Frontal cortex (tissue), 4 donors: ENCODE measurements around the gene GSTM2. TPM values are rescaled to one million over a fixed set of nuclear protein-coding genes. Genes with fewer than 3 reads are reported as not detected.
"Not testable (repeated sequence)": the region's sequence is repeated elsewhere in the genome, so short reads cannot be mapped to it uniquely, and the experiment has no call there.

Experiments used
- DNase-seq, 2 donors: peaks; one replicate each; pipeline ENCODE4 v3.0.0; 2012; ENCODE audit warnings: low spot score in 2 of 2
- FAIRE-seq: peaks from 2 replicates; lab custom pipeline; 2012; peaks lifted over from hg19 to GRCh38; lab: Jason Lieb, UNC
- total RNA-seq: library from RNA; depleted of rRNA; stranded (reverse); fragments of >200 nt; gene quantifications from one replicate; pipeline ENCODE4 v1.2.3, GENCODE V29; 2014
- donor health status: control.
- donor health status: control.
- donor health status: control.

The GSTM2 gene
- total RNA-seq, 1 donor from 2014 or later, result 18.8 TPM

DNA sequence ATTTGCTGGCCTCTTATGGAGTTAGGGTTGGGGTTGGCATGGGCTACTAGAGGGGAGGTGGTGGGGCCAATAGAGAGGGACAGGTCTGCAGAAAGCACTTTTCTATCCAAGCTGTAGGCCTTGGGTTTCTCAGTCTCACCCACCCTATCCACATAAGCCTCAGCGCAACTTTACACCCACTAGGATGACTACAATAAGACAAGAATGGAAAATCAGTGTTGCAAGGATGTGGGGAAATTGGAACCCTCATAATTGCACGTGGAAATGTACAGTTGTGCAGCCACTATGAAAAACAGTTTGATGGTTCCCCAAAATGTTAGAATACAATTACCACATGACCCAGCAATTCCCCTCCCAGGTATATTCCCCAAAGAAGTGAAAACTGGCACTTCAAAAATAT, 26.0 kb upstream of the GSTM2 start:
- FAIRE-seq (no peak), DNase-seq (no peak)

DNA sequence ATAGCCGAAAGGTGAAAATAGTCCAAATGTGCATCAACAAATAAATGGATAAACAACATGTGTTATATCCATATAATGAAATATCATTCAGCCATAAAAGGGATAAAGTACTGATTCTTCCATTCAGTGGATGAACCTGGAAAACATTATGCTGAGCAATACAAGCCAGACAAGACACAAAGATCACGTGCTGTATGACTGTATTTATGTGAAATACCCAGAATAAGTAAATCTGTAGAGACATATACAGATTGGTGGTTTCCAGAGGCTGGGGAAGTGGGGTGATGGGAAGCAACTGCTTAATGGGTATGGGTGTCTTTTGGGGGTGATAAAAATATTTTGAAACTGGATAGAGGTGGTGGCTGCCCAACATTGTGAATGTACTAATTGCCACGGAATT, 25.2 kb upstream of the GSTM2 start:
- no peak for DNase-seq
- no peak for FAIRE-seq

DNA sequence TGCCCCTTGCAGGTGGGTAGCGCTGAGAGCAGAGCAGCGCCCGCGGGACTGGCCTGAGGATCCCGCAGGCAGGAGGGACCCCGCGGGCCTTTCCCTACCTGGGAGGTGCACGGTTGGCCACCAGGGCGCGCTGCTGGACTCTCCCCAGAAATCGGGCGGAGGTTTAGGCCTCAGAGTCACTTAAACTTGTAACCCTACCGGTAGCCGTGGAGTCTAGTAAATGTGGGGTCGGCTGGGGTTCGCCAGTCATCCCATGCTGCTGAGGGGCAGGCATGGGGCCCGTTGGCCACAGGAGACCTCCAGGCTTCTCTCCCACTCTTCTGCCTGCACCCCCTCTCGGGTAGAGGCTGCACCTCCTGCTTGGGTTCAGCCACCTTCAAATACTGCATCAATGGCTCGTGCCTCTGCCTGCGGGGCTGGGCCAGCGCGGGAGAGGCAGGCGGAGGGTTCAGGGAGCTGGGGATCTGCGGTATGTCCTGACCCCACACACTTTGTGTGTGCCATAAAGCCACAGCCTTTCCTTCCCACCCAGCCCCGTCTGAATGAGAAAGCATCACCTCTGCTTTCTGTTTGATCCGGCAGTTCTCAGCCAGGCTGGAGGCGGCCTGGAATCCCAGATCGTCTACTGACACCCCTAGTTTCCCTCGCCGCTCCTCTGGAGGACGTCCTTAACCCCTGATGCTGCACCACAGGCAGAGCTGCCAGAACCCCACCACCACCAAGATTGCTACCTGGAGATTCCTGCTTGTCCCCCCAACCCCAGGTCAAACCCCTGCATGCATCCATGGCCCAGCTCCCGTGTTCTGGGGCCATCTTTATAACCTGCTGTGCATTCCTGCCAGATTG, 24.2 kb upstream of the GSTM2 start:
- FAIRE-seq, result no peak
- peak in 1 of 2 donors; percentile 28 for DNase-seq

DNA sequence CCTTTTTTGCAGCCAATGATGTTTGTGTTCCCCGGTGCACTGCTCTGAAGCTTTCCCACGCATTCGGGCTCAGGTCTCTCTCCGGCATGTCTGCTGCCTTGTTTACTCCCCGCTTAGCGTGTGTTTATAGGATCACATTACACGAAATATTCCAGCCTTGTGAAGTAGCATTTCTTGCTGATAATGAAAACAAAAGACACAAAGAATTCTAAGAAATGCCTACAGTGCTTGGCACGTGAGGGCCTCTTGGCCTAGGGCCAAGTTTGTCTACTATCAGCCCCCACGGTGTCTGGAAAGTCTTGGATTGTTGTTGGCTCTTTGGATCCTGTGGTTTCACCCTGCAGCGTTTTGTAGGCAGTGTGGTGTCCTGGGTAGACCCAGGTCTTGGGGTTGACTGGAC, 23.2 kb upstream of the GSTM2 start:
- FAIRE-seq (no peak), DNase-seq (no peak)

DNA sequence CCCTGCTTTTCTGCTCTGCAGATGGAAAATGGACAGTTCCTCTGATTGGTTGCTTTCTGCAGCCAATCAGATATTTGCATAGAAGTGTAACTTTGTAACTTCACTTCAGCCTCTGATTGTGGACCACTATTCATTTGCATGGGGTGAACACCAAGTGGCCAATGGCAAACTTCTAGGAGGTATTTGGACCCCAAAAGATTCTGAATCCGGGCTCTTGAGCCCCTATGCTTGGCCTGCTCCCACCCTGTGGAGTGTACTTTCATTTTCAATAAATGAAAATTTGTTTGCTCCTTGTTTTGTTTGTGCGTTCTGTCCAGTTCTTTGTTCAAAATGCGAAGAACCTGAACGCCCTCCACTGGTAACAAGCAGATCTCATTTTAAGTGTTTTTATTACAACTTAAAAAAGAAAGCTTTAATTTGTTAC, 18.4 kb upstream of the GSTM2 start:
- FAIRE-seq (no peak), DNase-seq (no peak)

DNA sequence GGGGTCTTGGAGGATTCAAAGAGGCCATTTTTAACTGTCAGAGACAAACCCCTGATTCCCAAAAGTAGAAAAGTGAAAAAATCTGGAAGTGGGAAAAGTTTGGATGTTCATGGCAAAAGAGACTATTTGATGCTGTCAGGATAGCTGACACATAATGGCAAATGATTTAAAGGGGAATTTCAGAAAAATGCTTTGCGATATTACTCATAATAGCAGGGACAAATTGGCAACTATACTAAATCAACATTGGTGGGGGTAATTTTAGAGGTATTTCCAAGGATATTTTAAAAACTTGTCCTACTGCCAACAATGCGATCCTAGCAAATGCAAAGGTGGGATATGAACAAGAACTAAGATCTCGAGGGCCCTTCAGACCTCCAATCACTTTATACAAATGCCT, 17.2 kb upstream of the GSTM2 start:
- FAIRE-seq (no peak), DNase-seq (no peak)

DNA sequence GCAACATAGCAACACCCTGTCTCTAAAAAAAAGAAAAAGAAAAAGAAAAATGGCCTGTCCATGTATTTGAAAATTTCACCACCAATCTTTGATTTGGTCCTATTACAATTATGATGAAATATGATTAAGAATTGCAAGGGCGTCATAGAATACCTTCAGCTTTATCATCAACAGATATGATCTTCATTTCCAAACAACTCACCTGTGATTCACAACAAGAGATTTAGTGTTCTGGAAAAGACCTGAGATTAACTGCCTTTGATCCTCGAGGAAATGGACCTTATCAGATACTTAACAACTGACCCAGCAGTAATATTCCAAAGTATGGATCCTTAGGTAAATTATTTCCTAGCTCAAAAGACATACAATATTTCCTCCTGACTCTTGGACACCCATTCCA, 15.5 kb upstream of the GSTM2 start:
- FAIRE-seq, result no peak
- DNase-seq, result no peak

DNA sequence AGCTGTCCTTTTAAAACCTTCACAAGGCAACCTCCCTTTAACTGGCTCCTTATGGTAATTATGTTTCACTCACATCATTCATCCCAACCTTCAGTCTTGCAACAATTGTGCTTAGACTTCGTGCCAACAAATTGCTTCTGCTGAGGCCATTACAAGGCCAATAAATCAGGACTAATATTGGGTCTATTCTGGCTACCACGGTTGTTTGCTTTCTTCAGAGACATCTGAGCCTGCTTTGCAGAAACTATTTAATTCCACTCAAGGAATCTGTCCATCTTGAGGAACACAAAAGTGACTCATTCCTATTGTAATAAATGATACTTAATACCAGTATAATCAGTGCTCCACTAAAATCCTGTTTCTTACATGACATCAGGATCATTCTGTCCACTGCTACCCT, 14.6 kb upstream of the GSTM2 start:
- FAIRE-seq, result no peak
- DNase-seq, result no peak

DNA sequence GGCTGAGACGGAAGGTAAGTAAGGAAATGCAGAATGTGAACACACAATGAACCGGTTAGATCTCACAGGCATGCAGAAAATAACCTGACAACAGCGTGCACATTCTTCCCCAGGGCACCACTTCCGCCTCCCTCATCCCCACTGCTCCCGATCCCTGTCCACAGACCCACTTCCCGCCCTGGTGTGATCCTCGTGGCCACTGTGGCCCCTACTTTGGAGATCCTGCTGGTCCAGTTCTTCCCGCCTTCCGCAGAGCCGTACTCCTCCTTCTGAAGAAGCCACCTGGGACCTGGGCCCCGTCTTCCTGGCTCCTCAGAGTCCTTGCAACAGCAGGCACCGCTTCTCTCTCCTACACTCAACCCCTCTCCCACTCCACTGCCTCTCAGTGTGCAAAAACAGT, 13.3 kb upstream of the GSTM2 start:
- DNase-seq, result no peak
- no peak for FAIRE-seq

DNA sequence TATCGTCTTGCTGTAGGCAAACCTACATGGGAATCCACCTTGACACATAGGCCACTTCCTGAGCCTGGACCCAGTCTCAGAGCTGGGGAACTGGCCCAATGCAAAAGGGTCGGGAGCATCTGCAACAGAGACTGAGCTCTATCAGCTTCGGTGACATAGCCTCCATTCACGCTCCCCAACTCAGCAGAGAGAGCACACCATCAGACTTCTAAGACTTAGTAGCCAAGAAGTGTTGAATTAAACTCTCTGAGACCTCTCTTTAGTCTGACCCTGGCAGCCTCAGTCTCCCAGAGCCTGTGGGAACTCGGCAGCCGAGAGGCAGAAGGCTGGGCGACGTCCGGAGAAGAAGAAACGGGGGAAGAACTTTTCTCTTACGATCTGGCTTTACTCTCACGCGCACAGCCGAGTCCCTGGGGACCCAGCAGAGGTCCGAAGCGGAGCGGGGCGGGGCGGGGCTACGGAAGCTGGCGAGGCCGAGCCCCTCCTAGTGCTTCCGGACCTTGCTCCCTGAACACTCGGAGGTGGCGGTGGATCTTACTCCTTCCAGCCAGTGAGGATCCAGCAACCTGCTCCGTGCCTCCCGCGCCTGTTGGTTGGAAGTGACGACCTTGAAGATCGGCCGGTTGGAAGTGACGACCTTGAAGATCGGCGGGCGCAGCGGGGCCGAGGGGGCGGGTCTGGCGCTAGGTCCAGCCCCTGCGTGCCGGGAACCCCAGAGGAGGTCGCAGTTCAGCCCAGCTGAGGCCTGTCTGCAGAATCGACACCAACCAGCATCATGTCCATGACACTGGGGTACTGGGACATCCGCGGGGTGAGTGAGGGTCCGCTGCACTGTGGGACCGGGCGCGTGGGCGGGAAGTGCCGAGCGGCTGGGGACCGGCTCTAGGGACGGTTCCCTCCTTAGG, 12.0 kb upstream of the GSTM2 start, which contains the start of gene GSTM4:
Gene GSTM4, plus strand, starts transcription at position 485 of the 905 bp plus-strand sequence. Its CDS starts 291 bp downstream, at position 776.
- FAIRE-seq (no peak), DNase-seq (peak; percentile 67 to 81)

DNA sequence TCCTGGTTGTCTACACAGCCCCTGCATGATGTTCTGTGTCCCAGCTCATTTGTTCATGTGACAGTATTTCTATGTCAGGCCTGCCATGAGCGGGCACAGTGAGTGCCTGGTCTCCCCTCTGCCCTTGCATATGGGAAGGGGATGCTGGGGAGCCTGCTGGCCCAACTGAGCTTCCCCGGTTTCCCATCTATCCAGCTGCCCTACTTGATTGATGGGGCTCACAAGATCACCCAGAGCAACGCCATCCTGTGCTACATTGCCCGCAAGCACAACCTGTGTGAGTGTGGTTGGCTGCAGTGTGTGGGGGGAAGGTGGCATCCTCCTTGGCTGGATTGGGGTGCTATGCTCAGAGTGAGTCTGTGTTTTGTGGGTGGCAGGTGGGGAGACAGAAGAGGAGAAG, 10.5 kb upstream of the GSTM2 start:
- no peak for DNase-seq
- no peak for FAIRE-seq

DNA sequence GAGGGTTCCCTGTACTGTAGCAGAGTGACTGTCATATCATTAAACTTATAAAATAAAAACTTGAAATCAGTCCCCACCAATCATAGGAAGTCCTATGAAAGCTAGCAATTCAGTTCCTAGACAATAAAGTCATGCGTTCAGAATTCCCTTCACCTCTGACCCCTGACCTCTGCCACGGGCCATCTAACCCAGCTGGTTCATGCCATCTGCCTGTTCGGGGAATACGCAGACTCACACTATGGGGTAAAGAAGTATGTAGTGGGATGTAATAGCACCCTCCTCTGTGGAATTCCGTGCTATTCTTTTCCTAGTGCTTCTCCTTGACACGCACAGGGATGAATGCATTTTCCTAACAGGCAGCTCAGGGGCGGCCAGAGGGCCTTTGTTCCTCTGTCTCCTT, 9.9 kb upstream of the GSTM2 start:
- FAIRE-seq, result no peak
- DNase-seq, result no peak

DNA sequence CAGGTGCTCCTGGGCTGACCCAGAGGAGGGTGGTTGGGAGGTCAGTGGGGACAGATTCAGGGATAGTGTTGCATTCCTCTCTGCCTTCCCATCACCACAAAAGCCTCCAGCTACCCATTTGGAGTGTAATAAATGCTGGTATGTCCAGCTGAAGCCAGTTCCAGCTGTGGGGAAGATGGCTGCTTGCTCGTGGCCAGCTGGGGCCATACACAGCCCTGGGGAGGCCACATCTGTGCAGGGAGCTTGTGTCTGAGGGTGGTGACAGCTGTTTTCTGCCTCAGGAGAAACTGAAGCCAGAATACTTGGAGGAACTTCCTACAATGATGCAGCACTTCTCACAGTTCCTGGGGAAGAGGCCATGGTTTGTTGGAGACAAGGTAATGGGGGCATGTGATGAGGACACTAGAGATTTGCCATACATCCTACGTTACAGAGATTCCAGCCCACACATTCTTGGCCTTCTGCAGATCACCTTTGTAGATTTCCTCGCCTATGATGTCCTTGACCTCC, 9.3 kb upstream of the GSTM2 start:
- no peak for DNase-seq
- no peak for FAIRE-seq

DNA sequence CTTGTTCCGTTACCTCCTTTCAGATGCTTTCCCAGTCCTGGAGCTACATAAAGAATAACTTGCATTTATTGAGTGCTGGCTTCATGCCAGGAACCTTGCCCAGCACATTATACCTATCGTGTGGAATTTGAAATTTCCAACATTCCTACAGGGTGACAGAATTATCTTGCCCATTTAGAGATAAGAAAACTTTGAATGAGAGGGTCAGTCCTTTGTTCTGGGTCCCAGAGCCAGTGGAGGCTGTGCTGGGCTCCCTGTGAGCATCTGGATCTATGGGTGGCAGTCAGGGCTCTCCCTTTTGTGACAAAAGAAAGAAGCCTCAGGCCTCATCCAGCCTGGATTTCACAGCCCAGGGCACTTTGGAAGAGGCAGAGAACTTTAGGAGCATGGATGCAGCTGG, 8.7 kb upstream of the GSTM2 start:
- FAIRE-seq (no peak), DNase-seq (no peak)

DNA sequence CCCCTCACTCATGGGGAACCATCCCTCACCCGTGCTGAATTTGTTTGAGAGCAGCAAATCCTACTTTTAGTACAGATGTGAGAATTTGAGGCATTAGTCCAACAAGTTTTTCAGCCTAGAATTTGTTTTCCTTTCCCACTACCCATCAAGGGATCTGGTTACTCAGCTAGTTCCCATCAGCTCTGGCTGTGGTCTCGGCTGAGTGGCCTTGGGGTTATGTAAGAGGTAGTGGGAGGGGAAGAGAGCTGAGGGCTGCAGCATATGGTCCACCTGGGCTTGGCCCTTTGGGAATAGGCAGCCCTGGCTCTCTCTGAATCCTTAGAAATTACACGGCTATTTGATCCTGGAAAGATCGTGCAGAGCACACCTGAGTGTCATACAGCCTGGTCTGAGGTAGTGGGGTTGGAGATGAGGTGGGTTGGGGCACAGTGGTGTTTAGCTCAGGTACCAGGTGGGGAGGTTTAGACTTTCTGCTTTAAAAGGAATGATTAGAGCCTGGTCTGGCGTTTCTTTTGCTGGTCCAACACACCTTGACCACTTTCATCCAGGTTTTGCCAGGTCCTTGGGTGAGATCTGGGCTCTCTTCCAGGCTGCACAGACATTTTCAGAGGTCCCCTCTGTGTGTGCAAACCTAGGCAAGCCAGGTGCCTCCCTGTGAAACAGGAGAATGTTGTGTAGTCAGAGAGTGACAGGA, 7.7 kb upstream of the GSTM2 start:
- DNase-seq, result no peak
- FAIRE-seq, result no peak

DNA sequence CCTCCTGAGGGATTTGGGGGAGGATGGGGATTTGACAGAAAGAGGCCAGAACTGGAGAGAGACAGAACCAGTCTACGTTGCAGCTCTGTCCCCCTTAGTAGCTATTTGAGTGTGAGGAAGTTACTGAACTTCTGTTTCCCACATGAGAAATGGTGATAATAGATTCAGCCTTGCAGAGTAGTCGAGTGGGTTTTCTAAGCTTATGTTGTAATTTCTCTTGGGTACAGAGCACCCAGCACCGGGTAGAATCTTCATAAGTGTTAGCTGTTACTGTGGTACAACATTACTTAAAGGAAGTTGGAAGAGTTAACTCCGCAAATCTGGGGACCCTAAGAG, 7.2 kb upstream of the GSTM2 start:
- DNase-seq, FAIRE-seq: not testable (repeated sequence)

DNA sequence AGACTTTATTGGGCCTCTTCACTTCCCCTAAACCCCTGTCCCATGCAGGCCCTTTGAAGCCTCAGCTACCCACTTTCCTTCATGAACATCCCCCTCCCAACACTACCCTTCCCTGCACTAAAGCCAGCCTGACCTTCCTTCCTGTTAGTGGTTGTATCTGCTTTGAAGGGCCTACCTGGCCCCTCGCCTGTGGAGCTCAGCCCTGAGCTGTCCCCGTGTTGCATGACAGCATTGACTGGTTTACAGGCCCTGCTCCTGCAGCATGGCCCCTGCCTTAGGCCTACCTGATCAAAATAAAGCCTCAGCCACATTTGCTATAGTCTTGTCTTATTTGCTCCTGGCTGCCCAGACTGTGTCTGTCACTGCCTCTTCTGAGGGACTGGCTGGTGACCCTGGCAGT, 6.5 kb upstream of the GSTM2 start:
- no peak for DNase-seq
- FAIRE-seq, result no peak

DNA sequence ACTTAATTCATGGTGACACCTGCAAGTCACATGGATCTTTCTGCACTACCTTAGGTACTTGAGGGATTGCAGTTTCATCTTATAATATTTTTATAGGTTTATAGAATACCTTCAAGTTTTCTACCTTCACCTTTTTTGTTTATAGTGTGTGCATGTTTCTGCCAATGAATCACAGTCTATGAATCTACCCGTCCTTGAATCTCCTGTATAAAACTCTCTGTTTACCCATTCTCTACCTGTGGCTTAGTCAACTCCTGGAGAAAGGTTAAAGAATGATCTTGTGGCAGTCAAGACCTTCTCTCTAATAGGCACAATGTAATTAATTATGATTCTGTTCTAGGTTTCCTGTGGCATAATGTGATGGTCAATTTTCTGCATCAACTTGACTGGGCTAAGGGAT, 3.2 kb upstream of the GSTM2 start:
- DNase-seq, result no peak
- no peak for FAIRE-seq

DNA sequence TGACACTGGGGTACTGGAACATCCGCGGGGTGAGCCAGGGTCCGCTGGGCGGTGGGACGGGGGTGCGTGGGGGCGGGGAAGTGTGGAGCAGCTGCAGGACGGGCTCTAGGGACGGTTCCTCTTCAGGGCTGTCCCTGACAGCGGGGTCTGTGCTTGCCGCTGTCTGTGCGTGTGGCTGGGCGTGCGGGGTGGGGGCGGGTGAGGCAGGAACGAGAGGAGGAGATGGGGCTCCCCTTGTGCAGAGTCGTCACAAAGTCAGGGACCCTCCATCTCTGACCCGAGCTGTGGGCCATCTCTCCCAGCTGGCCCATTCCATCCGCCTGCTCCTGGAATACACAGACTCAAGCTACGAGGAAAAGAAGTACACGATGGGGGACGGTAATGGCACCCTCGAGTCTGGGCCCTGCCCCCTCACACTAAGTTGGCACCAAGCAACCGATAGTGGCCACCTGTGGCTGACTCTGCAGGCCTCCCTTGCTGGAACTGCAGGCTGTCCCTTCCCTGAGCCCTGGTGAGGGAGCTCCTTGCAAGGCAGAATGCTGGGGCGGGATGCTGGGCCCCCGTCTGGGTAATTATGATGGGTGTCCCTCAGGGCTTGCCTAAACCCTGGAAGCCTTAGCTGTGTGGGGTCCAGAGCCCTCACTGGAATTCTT, 392 bp downstream of the GSTM2 start:
- FAIRE-seq (no peak), DNase-seq (no peak)
